Prostate gland (tissue), 2 donors: Measurements from ENCODE around the gene BCAS3. TPM values are rescaled to one million over a fixed set of nuclear protein-coding genes. Genes with fewer than 3 reads are reported as not detected.

Source experiments
- DNase-seq: peaks from one replicate; pipeline ENCODE4 v3.0.0-alpha.2; 2019; ENCODE audit warnings: low spot score
- H3K27ac ChIP-seq, 2 donors: fragments of 200-600 bp; sonication (generic); 2 replicates each; pipeline ENCODE4 v1.5.1; 2017 to 2019
- H3K27me3 ChIP-seq: fragments of 200-600 bp; sonication (generic); replicated peaks from 2 replicates; pipeline ENCODE4 v1.5.1; 2019; ENCODE audit not compliant: insufficient read depth
- H3K36me3 ChIP-seq, 2 donors: fragments of 200-600 bp; sonication (generic); 1 replicate in 1 of 2; 2 replicates in 1 of 2; pipeline versions ENCODE4 v1.5.1 to v1.8.1; 2017 to 2019
- H3K4me1 ChIP-seq: fragments of 200-600 bp; sonication (generic); replicated peaks from 2 replicates; pipeline ENCODE4 v1.5.1; 2019
- H3K4me3 ChIP-seq, 2 donors: fragments of 200-600 bp; sonication (generic); 2 replicates each; pipeline ENCODE4 v1.5.1; 2017 to 2019
- H3K9me3 ChIP-seq: fragments of 200-600 bp; sonication (generic); 2 replicates; pipeline ENCODE4 v1.5.1; 2017
- CTCF ChIP-seq, 4 experiments: fragments of 200-600 bp in 2 of 4; fragments of 450-650 bp in 2 of 4; sonication (generic) in 2 of 4; IDR thresholded peaks; 1 replicate in 3 of 4; 2 replicates in 1 of 4; pipeline ENCODE4 v1.5.1; 2016 to 2019; ENCODE audit warnings: antibody characterized with exemption in 4 of 4, mild to moderate bottlenecking in 2 of 4, moderate library complexity in 2 of 4
- POLR2A ChIP-seq: fragments of 450-650 bp; IDR thresholded peaks from one replicate; pipeline ENCODE4 v1.6.1; 2016; ENCODE audit warnings: antibody characterized with exemption, mild to moderate bottlenecking
- POLR2AphosphoS5 ChIP-seq: sonication (generic); formaldehyde crosslinking; IDR thresholded peaks from one replicate; pipeline ENCODE4 v1.6.1; 2017; ENCODE audit warnings: antibody characterized with exemption
- WGBS: methylation state at CpG from one replicate; pipeline ENCODE4 v1.1.5; 2018; 5-methylcytosine and 5-hydroxymethylcytosine counted together
- intact Hi-C: fragments of 100-400 bp; cut with DNase I; formaldehyde crosslinking; loops from one replicate; pipeline ENCODE4 v1.14.2; 2022
- total RNA-seq, 2 donors: library from RNA; depleted of rRNA; stranded (reverse); fragments of >200 nt; gene quantifications; one replicate each; pipeline ENCODE4 v1.1.0, GENCODE V29; 2016

BCAS3 gene
- total RNA-seq, 2 donors from 2014 or later: 57.8 to 93.9 TPM

- H3K4me3 ChIP-seq: peak overlapping the region; percentile 52 to 55
- WGBS: 33% methylated on average over 48 of the region's 48 CpGs
- TF ChIP-seq POLR2A (no peak), CTCF (IDR thresholded peaks at IDR 0.05) (peak; percentile 34 to 68 (median 40))
- peak overlapping the region; percentile 95 to 98 for H3K27ac ChIP-seq
- H3K9me3 ChIP-seq: no peaks in the 10 kb centered on the region
- DNase-seq: no peak
- H3K4me1 ChIP-seq: no peaks in the 10 kb centered on the region
- H3K36me3 ChIP-seq: no peaks in the 10 kb centered on the region
- intact Hi-C loops: loop anchor here (5.0 kb wide), 1 partner anchor 47 kb away; no protein-coding TSS in a partner anchor
- no peaks in the 10 kb centered on the region for H3K27me3 ChIP-seq
Observed at GRCh38 chr17:61410141-61411010, 732.7 kb downstream of the BCAS3 start.

- TF ChIP-seq CTCF (IDR thresholded peaks at IDR 0.05): no peak
- no peak for TF ChIP-seq POLR2AphosphoS5
- no peak for TF ChIP-seq POLR2A
- no peak for DNase-seq
- no peaks in the 10 kb centered on the region for H3K4me1 ChIP-seq
- H3K27me3 ChIP-seq: no peaks in the 10 kb centered on the region
- intact Hi-C loops: loop anchor here (5.0 kb wide), 1 partner anchor 46 kb away; no protein-coding TSS in a partner anchor
- no peaks in the 10 kb centered on the region for H3K36me3 ChIP-seq
- peak overlapping the region; percentile 52 to 55 for H3K4me3 ChIP-seq
- no peaks in the 10 kb centered on the region for H3K9me3 ChIP-seq
- WGBS: 15% methylated on average over 14 of the region's 29 CpGs
- peak overlapping the region; percentile 95 to 98 for H3K27ac ChIP-seq
Observed at GRCh38 chr17:61411011-61411260, 733.3 kb downstream of the BCAS3 start.

- 2% methylated on average over 61 of the region's 75 CpGs for WGBS
- no peaks in the 10 kb centered on the region for H3K9me3 ChIP-seq
- peak; percentile 73 for DNase-seq
- H3K27ac ChIP-seq: peak overlapping the region; percentile 95 to 98
- H3K4me1 ChIP-seq: no peaks in the 10 kb centered on the region
- no peaks in the 10 kb centered on the region for H3K36me3 ChIP-seq
- TF ChIP-seq POLR2A (no peak), CTCF (IDR thresholded peaks at IDR 0.05) (peak in 3 of 4 experiments; percentile 14 to 34 (median 19))
- H3K27me3 ChIP-seq: no peaks in the 10 kb centered on the region
- intact Hi-C loops: loop anchor here (1.0 to 5.0 kb wide), 4 partner anchors 46 to 654 kb away; partner anchors contain the start of gene MED13
- H3K4me3 ChIP-seq: peak overlapping the region; percentile 52 to 55
Observed at GRCh38 chr17:61411261-61412142, 733.9 kb downstream of the BCAS3 start.

- intact Hi-C loops: loop anchor here (1.0 to 5.0 kb wide), 4 partner anchors 45 to 653 kb away; partner anchors contain the start of gene MED13
- TF ChIP-seq POLR2A (no peak), CTCF (IDR thresholded peaks at IDR 0.05) (peak; percentile 97 to 99 (median 98)), POLR2AphosphoS5 (peak; percentile 18)
- Histone ChIP-seq H3K4me3 (peak overlapping the region; percentile 52 to 55), H3K27me3 (no peaks in the 10 kb centered on the region), H3K27ac (peak overlapping the region; percentile 95 to 98), H3K36me3 (no peaks in the 10 kb centered on the region), H3K9me3 (no peaks in the 10 kb centered on the region), H3K4me1 (no peaks in the 10 kb centered on the region)
- 0% methylated on average over 41 of the region's 69 CpGs for WGBS
- DNase-seq: peak; percentile 65
Observed at GRCh38 chr17:61412143-61412859, 734.6 kb downstream of the BCAS3 start.
